Endothelial cell of umbilical vein (primary cell): ENCODE results near the gene DTX3. TPM values are rescaled to one million over a fixed set of nuclear protein-coding genes. Genes with fewer than 3 reads are reported as not detected.

Experiments
- BruUV-seq: library from RNA; stranded (reverse); fragments of 400-500 nt; replicated peaks from 2 replicates; lab custom pipeline; 2021; lab: Mats Ljungman, UMichigan
- CTCF ChIA-PET: fragments of 300-600, 350-600 bp; sonication (Branson Sonifier 250); formaldehyde crosslinking; loops from one replicate; lab custom pipeline; 2021; ENCODE audit warnings: antibody characterized with exemption, inconsistent platforms; lab: Charles Lee
- POLR2A ChIA-PET: fragments of 300-600, 350-600 bp; sonication (Branson Sonifier 250); formaldehyde crosslinking; loops from one replicate; lab custom pipeline; 2021; ENCODE audit warnings: antibody characterized with exemption, inconsistent platforms; lab: Charles Lee
- DNase-seq: peaks from one replicate; pipeline ENCODE4 v3.0.0-alpha.2; 2011; ENCODE audit warnings: low read depth, low spot score
- FAIRE-seq: peaks from 2 replicates; lab custom pipeline; 2011; peaks lifted over from hg19 to GRCh38; lab: Jason Lieb, UNC
- H2AFZ ChIP-seq: 2 replicates; pipeline ENCODE4 v1.6.0; 2012; ENCODE audit warnings: low read depth, low read length, control low read depth, inconsistent platforms
- H3K27ac ChIP-seq: 2 replicates; pipeline ENCODE4 v1.5.1; 2011; ENCODE audit warnings: low read depth, mild to moderate bottlenecking, control low read depth, low read length, moderate library complexity; ENCODE audit not compliant: insufficient read depth
- H3K27me3 ChIP-seq, 2 experiments: 2 replicates each; pipeline versions ENCODE4 v1.6.0 to v1.6.1; 2011; ENCODE audit warnings: low read length in 2 of 2, mixed read lengths in 1 of 2; ENCODE audit not compliant: control insufficient read depth in 2 of 2, insufficient read depth in 2 of 2
- H3K36me3 ChIP-seq, 2 experiments: 2 replicates in 1 of 2; 3 replicates in 1 of 2; pipeline ENCODE4 v1.5.1; 2011; ENCODE audit warnings: low read length in 2 of 2, mild to moderate bottlenecking in 1 of 2, moderate library complexity in 1 of 2; ENCODE audit not compliant: control insufficient read depth in 2 of 2, insufficient read depth in 2 of 2; ENCODE audit errors: extremely low read depth in 1 of 2
- H3K4me1 ChIP-seq: 3 replicates; pipeline ENCODE4 v1.5.1; 2011; ENCODE audit warnings: mild to moderate bottlenecking, low read length; ENCODE audit not compliant: control insufficient read depth, insufficient read depth; ENCODE audit errors: extremely low read depth
- H3K4me2 ChIP-seq: 2 replicates; pipeline ENCODE4 v1.6.1; 2011; ENCODE audit warnings: low read length, control low read depth, mixed read lengths; ENCODE audit not compliant: insufficient read depth
- H3K4me3 ChIP-seq, 3 experiments: fragments of 200-600 bp in 1 of 3; sonication (generic), shearing (Covaris generic) in 1 of 3; replicated peaks in 1 of 3; 2 replicates each; pipeline ENCODE4 v1.5.1; 2011 to 2016; ENCODE audit warnings: control low read depth in 3 of 3, low read length in 3 of 3, mild to moderate bottlenecking in 2 of 3, inconsistent platforms in 1 of 3, low read depth in 1 of 3, moderate library complexity in 1 of 3; ENCODE audit not compliant: insufficient read depth in 1 of 3
- H3K79me2 ChIP-seq: 2 replicates; pipeline ENCODE4 v1.6.0; 2012; ENCODE audit warnings: low read length, inconsistent platforms; ENCODE audit not compliant: control insufficient read depth, insufficient read depth
- H3K9ac ChIP-seq: replicated peaks from 2 replicates; pipeline ENCODE3; 2011; ENCODE audit warnings: low read length, control low read depth; ENCODE audit not compliant: insufficient read depth; ENCODE audit errors: extremely low read depth
- H3K9me1 ChIP-seq: replicated peaks from 3 replicates; pipeline ENCODE4 v1.6.0; 2011; ENCODE audit warnings: mild to moderate bottlenecking, low read length; ENCODE audit not compliant: control insufficient read depth, insufficient read depth; ENCODE audit errors: extremely low read depth
- H3K9me3 ChIP-seq: replicated peaks from 2 replicates; pipeline ENCODE4 v1.5.1; 2012; ENCODE audit warnings: low read length, inconsistent platforms; ENCODE audit not compliant: control insufficient read depth, insufficient read depth
- H4K20me1 ChIP-seq: replicated peaks from 2 replicates; pipeline ENCODE3; 2011; ENCODE audit warnings: mild to moderate bottlenecking, low read length; ENCODE audit not compliant: control insufficient read depth, insufficient read depth; ENCODE audit errors: extremely low read depth
- GATA2 ChIP-seq: IDR thresholded peaks from 2 replicates; pipeline ENCODE4 v1.7.0; 2011; ENCODE audit warnings: low read depth, mild to moderate bottlenecking, moderate library complexity, mixed read lengths, low read length; ENCODE audit not compliant: insufficient read length, insufficient read depth
- JUN ChIP-seq: IDR thresholded peaks from 2 replicates; pipeline ENCODE4 v1.6.1; 2011; ENCODE audit warnings: borderline replicate concordance, low read depth; ENCODE audit not compliant: insufficient read length, insufficient read depth
- POLR2A ChIP-seq: IDR thresholded peaks from 2 replicates; pipeline ENCODE4 v1.6.1; 2012; ENCODE audit warnings: low read depth, mild to moderate bottlenecking, control low read depth, low read length
- POLR2AphosphoS5 ChIP-seq: IDR thresholded peaks from 2 replicates; pipeline ENCODE4 v1.6.1; 2012; ENCODE audit warnings: low read depth, mild to moderate bottlenecking, control low read depth, low read length, moderate library complexity; ENCODE audit not compliant: insufficient read depth
- dilution Hi-C: fragments of 300-500 bp; cut with MboI; formaldehyde crosslinking; loops from one replicate; pipeline ENCODE4 v1.15.0; 2019; ENCODE audit warnings: low sequenced_read_pairs; ENCODE audit not compliant: extremely low pct_ligation_motif_present
- intact Hi-C: fragments of 100-400 bp; cut with micrococcal nuclease; formaldehyde crosslinking; loops from one replicate; pipeline ENCODE4 v1.10.0; 2022
- polyA plus RNA-seq, 4 experiments: library from polyadenylated mRNA; depleted of rRNA in 3 of 4; stranded (reverse) in 3 of 4; unstranded in 1 of 4; fragments of >200 nt; gene quantifications; 2 replicates each; pipeline versions ENCODE4 v1.2.1 to v1.2.3, GENCODE V29; 2011 to 2012; ENCODE audit warnings: missing spikeins in 1 of 4
- total RNA-seq: library from RNA; stranded (reverse); gene quantifications from 2 replicates; pipeline ENCODE4 v1.2.3, GENCODE V29; 2021
- TF ChIP-seq, protein P1 (sequence below), 2 donors: IDR thresholded peaks; 1 replicate in 1 of 2; 2 replicates in 1 of 2; pipeline ENCODE4 v1.5.1; 2011; ENCODE audit warnings: low read length in 2 of 2, mild to moderate bottlenecking in 2 of 2, moderate library complexity in 2 of 2, control low read depth in 1 of 2, inconsistent platforms in 1 of 2, low read depth in 1 of 2; ENCODE audit not compliant: insufficient read depth in 1 of 2; ENCODE audit errors: extremely low read depth in 1 of 2
- TF ChIP-seq, protein P2 (sequence below): IDR thresholded peaks from 2 replicates; pipeline ENCODE4 v1.6.1; 2011; ENCODE audit not compliant: insufficient read depth, insufficient read length

The DTX3 gene
- total and polyA plus RNA-seq, 2 donors (not counting 3 experiments of a cell fraction or from before 2014, with no cell fraction given): 34.5 to 51.4 TPM

DNA sequence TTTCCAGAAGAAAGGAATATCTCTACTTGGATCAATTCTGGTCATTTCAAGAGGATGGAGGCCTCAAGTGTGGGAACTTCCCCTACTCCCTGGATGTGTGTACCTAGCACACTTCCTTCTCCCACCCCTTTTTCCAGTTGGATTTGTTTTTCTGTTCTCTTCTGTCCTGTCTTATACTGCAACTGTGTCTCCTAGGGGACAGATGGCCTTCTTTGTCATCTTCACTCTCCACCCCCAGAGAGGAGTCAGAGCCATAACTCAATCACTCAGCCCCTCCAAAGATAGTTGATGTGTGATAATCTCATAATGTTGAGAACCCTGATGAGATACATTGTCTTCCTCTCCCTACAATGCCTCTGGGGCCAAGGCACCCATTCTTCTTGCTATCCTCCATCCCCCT lies 2.1 kb upstream of the DTX3 start:
- CTCF ChIA-PET: interaction anchor here (6.8 kb wide), 1 partner anchor 19 kb away, joined by 44 read pairs; no protein-coding TSS in a partner anchor
- intact Hi-C loops: no loop called here
- H3K27me3 ChIP-seq: peaks cover 0 to 4% of the 10 kb centered on the region in 2 experiments

More for the DNA sequence above, 2.1 kb upstream of the DTX3 start:
- H4K20me1 ChIP-seq: no peaks in the 10 kb centered on the region
- H2AFZ ChIP-seq: no peak overlapping the region
- TF ChIP-seq, protein P1, sequence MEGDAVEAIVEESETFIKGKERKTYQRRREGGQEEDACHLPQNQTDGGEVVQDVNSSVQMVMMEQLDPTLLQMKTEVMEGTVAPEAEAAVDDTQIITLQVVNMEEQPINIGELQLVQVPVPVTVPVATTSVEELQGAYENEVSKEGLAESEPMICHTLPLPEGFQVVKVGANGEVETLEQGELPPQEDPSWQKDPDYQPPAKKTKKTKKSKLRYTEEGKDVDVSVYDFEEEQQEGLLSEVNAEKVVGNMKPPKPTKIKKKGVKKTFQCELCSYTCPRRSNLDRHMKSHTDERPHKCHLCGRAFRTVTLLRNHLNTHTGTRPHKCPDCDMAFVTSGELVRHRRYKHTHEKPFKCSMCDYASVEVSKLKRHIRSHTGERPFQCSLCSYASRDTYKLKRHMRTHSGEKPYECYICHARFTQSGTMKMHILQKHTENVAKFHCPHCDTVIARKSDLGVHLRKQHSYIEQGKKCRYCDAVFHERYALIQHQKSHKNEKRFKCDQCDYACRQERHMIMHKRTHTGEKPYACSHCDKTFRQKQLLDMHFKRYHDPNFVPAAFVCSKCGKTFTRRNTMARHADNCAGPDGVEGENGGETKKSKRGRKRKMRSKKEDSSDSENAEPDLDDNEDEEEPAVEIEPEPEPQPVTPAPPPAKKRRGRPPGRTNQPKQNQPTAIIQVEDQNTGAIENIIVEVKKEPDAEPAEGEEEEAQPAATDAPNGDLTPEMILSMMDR (IDR thresholded peaks at IDR 0.05; ENCODE audit: extremely low read depth in 1 of 2, insufficient read depth in 1 of 2, low read depth in 1 of 2, low read length in 2 of 2): no peak
- TF ChIP-seq JUN (no peak), POLR2A (no peak), GATA2 (no peak), POLR2AphosphoS5 (no peak)
- TF ChIP-seq, protein P2, sequence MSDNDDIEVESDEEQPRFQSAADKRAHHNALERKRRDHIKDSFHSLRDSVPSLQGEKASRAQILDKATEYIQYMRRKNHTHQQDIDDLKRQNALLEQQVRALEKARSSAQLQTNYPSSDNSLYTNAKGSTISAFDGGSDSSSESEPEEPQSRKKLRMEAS: no peak
- no peaks in the 10 kb centered on the region for H3K9me1 ChIP-seq
- no peaks in the 10 kb centered on the region for H3K79me2 ChIP-seq
- DNase-seq (no peak), FAIRE-seq (no peak)
- dilution Hi-C loops: no loop called here
- no peaks in the 10 kb centered on the region for H3K36me3 ChIP-seq
- no TSS peak for BruUV-seq
- H3K9ac ChIP-seq: no peak overlapping the region
- POLR2A ChIA-PET: no interaction called here
- H3K27ac ChIP-seq: no peak overlapping the region
- H3K4me3 ChIP-seq: no peak overlapping the region
- no peaks in the 10 kb centered on the region for H3K9me3 ChIP-seq
- no peak overlapping the region for H3K4me2 ChIP-seq
- H3K4me1 ChIP-seq: peaks cover 6% of the 10 kb centered on the region
